Adrenal gland (tissue), 5 donors: ENCODE measurements around the gene SLC22A2.

Experiments used
- POLR2A ChIP-seq, 2 donors: fragments of 450-650 bp; IDR thresholded peaks; one replicate each; pipeline ENCODE4 v1.6.1; 2017; ENCODE audit warnings: antibody characterized with exemption in 2 of 2, mild to moderate bottlenecking in 2 of 2, moderate library complexity in 1 of 2
- TF ChIP-seq, protein P1 (sequence below), 6 experiments: fragments of 450-650 bp in 4 of 6; fragments of 200-600 bp in 2 of 6; sonication (generic) in 1 of 6; IDR thresholded peaks; 1 replicate in 5 of 6; 2 replicates in 1 of 6; pipeline versions ENCODE4 v1.5.1 to v1.8.0; 2016 to 2021; ENCODE audit warnings: antibody characterized with exemption in 6 of 6, mild to moderate bottlenecking in 2 of 6, moderate library complexity in 1 of 6
- donor health status: DM: no; HTN: no; CAD: no.

DNA sequence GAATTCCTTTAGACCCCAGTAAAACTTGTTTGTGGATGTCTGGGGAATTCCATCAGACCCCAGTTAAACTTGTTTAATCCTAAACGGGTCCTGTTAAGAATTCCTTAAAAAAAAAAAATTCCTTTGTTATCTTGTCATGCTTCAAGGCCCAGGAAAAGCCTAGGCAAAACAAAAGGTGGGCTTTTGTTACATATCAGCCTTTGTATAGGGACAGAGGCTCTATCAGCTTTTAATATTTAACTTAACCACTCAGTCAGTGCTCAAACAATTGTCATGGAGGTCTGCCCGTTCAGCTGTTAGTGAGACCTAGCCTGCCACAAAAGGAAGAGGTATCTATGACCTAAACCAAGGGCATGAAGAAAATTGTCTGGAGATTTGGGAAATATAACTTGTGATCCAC is 83.9 kb downstream of the SLC22A2 start:
- TF ChIP-seq, protein P1, sequence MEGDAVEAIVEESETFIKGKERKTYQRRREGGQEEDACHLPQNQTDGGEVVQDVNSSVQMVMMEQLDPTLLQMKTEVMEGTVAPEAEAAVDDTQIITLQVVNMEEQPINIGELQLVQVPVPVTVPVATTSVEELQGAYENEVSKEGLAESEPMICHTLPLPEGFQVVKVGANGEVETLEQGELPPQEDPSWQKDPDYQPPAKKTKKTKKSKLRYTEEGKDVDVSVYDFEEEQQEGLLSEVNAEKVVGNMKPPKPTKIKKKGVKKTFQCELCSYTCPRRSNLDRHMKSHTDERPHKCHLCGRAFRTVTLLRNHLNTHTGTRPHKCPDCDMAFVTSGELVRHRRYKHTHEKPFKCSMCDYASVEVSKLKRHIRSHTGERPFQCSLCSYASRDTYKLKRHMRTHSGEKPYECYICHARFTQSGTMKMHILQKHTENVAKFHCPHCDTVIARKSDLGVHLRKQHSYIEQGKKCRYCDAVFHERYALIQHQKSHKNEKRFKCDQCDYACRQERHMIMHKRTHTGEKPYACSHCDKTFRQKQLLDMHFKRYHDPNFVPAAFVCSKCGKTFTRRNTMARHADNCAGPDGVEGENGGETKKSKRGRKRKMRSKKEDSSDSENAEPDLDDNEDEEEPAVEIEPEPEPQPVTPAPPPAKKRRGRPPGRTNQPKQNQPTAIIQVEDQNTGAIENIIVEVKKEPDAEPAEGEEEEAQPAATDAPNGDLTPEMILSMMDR (IDR thresholded peaks at IDR 0.05) = no peak
- TF ChIP-seq POLR2A (IDR thresholded peaks at IDR 0.05) = no peak
